Hindlimb muscle (tissue), 1 donor: Measurements from ENCODE around the gene RHOD. TPM values are rescaled to one million over a fixed set of nuclear protein-coding genes. Genes with fewer than 3 reads are reported as not detected.

Experiments
- DNase-seq: peaks from one replicate; pipeline ENCODE4 v3.0.0-alpha.2; 2013
- polyA plus RNA-seq: library from polyadenylated mRNA; unstranded; fragments of 120-200 nt; gene quantifications from one replicate; pipeline ENCODE4 v1.2.1, GENCODE V29; 2013; ENCODE audit not compliant: insufficient read length

The RHOD gene
- polyA plus RNA-seq, 1 donor, result 13.7 TPM

DNA sequence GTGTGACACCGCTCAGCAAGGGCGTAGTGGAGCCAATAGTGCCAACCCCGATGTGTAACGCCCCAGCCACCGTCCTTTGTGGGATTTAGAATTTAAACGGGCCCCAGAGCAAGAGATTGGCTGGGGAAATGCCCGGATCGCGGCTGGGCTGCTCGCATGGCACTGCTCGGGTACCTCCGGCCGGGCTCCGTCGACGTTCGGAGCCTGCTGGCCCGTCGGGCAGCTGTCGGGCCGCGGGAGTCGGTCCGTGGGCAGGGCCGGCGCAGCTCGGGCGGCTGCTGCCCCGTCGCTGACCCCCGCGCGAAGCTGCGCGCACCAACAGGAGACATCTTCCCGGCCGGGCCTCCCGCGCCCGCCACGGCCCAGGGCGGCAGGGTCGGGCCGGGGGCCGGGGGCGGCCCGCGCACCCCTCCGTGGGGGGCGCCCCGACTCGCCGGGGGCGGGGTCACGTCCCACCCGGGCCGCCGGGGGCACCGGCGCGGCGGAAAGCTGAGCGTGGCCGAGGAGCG lies 61.1 kb downstream of the RHOD start:
- DNase-seq, result peak; percentile 50

DNA sequence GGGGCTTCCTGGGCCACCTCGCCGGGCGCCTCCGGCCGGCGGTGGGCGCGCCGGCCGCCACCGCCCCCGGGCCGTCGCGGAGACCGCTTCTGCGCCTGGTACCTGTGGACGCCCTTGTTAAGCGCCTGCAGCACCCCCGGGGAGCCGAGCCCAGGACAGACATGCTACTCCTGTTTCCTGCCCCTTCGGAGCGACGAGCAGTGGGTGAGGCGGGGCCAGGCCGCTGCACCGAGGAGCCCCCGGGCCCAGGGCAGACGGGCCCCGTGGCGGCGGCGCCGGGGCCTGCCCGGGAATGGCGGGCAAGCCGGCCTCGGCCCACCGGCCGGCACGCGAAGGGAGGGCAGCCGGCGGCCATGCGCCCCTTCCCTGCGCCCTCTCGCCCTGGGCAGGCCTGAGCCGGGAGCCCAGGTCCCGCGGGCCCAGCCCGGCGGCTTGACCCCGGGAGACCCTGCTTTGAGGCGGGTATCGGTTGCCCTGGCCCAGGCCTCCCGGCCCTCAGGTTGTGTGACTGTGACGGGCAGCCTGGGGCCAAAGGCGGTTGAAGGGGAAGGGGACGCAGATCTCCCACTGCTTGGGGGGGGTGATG lies 61.6 kb downstream of the RHOD start:
- DNase-seq, result peak; percentile 46

DNA sequence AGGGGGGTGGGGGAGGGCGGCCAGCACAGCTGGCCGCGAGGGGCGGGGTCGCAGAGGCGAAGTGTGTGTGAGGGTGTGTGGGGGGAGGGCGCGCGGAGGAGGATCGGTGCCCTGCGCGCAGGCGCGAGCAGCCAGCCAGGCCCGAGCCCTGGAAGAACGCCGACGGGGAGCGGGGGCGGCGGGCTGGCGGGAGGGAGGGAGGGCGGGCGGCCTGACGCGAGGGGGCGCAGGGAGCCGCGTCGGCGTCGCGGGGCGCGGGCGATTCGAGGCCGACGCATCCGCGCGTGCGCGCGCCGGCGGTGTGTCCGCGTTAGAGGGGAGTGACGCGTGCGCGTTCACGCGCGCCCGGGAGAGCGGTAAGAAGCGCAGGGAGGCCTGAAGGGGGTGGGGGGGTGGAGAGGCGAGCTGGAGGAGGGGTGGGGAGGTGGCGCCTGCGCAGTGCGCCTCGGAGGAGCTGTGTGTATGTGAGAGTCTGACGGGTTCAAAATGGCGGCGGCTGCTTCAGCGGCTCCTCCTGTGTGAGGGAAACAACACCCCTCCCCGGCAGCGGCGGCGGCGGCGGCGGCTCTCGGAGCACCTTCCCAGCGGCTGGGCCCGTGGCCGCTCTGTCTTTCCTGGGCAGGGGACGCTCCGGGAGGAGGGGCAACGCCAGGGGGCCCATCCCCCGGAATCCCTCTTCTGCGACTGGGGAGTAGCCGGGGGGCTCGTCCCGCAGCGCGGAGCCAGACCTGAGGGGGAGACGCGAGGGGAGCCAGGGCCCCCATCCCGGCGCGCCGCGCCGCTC lies 62.3 kb downstream of the RHOD start, which contains the start of gene KDM2A:
KDM2A (plus strand) TSS at position 463 of the 784 bp plus-strand sequence. CDS start 2,054 bp downstream, outside the sequence.
- peak; percentile 100 for DNase-seq

DNA sequence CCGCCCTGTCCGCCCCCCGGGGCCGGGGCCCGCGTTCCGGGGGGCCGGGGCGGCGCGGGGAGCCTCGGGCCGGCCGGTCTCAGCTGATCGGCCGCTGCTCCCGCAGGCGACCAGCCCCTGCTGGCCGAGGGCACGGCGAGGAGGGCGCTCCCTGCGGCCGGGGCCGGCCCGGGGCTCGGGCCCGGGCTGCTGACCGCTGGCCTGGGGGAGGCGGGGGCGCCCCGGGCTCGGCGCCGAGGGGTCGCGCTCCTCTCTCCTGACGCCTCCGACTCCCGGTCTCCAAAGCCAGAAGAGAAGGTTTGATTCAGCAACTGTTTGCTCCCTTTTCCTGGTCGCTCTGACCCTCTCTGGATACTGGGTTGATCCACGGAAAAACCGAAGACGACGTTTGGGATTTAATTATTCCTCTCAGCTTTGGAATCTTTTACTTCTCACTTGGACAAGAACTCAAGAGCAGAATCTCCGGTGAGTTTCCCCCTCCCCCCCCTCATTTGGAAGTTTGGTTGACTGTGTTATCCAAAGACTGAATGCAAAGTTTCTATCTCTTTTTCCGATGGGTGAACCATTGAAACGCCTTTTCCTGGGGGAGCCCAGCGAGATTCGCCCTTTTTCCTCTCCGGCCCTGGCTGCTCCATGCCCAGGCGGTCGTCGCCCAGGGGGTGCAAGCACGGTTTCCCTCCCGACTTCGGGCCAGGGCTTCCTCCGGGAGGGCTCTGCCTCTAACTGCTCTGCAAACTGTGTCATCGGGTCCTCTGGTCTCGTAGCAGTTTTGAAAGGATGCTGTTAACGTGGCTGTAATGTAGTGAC lies 63.1 kb downstream of the RHOD start:
- DNase-seq, result peak; percentile 34

DNA sequence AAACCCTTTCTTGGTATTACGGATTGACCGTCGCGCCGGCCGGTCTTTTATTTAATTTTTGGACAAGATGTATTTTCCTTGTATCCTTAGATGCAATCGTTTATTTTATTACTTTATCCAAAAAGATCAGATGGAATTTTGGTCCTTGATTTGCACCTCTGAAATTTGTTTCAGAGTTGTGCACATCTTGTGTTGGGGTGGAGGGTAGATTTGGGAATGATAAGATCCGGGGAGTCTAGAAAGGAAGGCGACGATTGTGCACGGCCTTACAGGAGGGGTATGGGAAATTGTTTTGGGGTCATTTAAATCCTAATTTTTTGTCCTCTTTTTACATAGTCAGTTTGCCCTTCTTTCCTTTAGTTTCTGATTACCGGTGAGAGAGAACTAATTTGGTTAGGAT lies 63.8 kb downstream of the RHOD start:
- no peak for DNase-seq

DNA sequence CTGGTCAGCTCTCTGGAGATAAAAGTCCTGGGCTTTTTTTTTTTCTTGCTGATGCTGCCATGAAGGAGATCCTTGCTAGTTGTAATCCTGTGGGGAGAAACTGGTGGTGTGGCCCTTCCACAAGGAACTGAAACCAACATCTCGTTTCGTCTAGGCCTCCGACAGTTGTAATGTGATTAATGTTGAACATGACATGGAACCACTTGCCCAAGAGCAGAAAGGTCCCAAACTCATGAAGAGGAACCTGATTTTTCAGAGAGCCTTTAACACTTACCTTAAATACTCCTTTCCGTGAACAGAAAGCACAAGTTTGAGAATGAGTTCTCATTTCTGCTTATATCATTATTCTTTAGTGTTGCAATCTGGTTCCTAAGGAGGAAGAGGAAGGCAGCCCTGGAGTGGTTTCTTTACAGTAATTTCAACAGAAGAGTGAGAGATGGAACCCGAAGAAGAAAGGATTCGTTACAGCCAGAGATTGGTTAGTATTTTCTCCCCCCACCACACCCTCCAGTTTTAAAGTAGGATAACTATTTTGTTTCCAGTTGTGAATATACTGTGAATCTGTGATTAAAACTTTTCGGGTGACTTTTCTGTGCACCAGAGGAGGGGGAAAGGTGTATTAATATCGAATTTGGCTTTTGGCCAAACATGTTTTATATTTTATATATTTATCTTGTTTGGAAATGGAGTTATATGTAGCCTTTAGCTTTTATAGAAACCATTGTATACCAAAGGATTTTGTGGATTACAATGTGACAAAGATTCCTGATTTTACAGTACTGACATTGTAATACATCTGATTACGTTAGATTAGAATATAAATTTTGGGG lies 64.4 kb downstream of the RHOD start:
- peak; percentile 25 for DNase-seq

Other genes with a start within 250 kb of the RHOD start
- gene RCE1, start 213.4 kb upstream of the RHOD start, polyA plus RNA-seq, result 18.0 TPM
- gene LRFN4, start 199.8 kb upstream of the RHOD start, polyA plus RNA-seq, result 40.3 TPM
- 25.4 TPM for gene PC, start 98.5 kb upstream of the RHOD start, polyA plus RNA-seq
- not detected for gene C11orf86, start 81.5 kb upstream of the RHOD start, polyA plus RNA-seq
- gene SYT12, start 33.7 kb upstream of the RHOD start, polyA plus RNA-seq, result 0.18 TPM
- gene KDM2A, start 62.4 kb downstream of the RHOD start, polyA plus RNA-seq, result 64.1 TPM
- gene GRK2, start 209.6 kb downstream of the RHOD start, polyA plus RNA-seq, result 61.1 TPM
- 34.4 TPM for gene ANKRD13D, start 232.5 kb downstream of the RHOD start, polyA plus RNA-seq
- 20.5 TPM for gene SSH3, start 246.7 kb downstream of the RHOD start, polyA plus RNA-seq